GM12892 (cell line): ENCODE measurements around the gene BCAS4.
"Not testable (repeated sequence)": the region's sequence is repeated elsewhere in the genome, so short reads cannot be mapped to it uniquely, and the experiment has no call there.

Source experiments
- DNase-seq: peaks from one replicate; pipeline ENCODE4 v3.0.0; 2011; ENCODE audit not compliant: insufficient read length
- FAIRE-seq: peaks from 2 replicates; lab custom pipeline; 2011; peaks lifted over from hg19 to GRCh38; lab: Jason Lieb, UNC
- POLR2A ChIP-seq: IDR thresholded peaks from 2 replicates; pipeline ENCODE4 v1.6.1; 2011; ENCODE audit warnings: low read depth, low read length, control low read depth
- POLR2AphosphoS5 ChIP-seq: IDR thresholded peaks from 2 replicates; pipeline ENCODE4 v1.6.1; 2011; ENCODE audit warnings: low read depth, low read length, control low read depth
- TAF1 ChIP-seq: IDR thresholded peaks from 2 replicates; pipeline ENCODE4 v1.6.1; 2011; ENCODE audit warnings: low read depth, mild to moderate bottlenecking, control low read depth, low read length, borderline replicate concordance

Gene BCAS4

GRCh38 chr20:50762435-50763220, 32.2 kb upstream of the BCAS4 start:
- no peak for TF ChIP-seq TAF1
- TF ChIP-seq POLR2AphosphoS5: no peak
- no peak for TF ChIP-seq POLR2A
- FAIRE-seq (no peak), DNase-seq (no peak)

GRCh38 chr20:50763550-50764458, 31.1 kb upstream of the BCAS4 start:
- FAIRE-seq, DNase-seq: not testable (repeated sequence)

- not testable (repeated sequence) for FAIRE-seq, DNase-seq
These were observed 29.6 kb upstream of the BCAS4 start for GRCh38 chr20:50765251-50765650.

GRCh38 chr20:50765674-50766073, 29.2 kb upstream of the BCAS4 start:
- FAIRE-seq: no peak

GRCh38 chr20:50766955-50767809, 27.7 kb upstream of the BCAS4 start:
- DNase-seq, FAIRE-seq: not testable (repeated sequence)

More at GRCh38 chr20:50765674-50766073, 29.2 kb upstream of the BCAS4 start:
- no peak for TF ChIP-seq POLR2A
- no peak for TF ChIP-seq TAF1
- no peak for TF ChIP-seq POLR2AphosphoS5
- no peak for DNase-seq

- not testable (repeated sequence) for DNase-seq, FAIRE-seq
These were observed 25.9 kb upstream of the BCAS4 start for GRCh38 chr20:50768991-50769390.

GRCh38 chr20:50769551-50770085, 25.2 kb upstream of the BCAS4 start:
- FAIRE-seq: peak; percentile 24
- not testable (repeated sequence) for DNase-seq

GRCh38 chr20:50771419-50772080, 23.3 kb upstream of the BCAS4 start:
- DNase-seq, FAIRE-seq: not testable (repeated sequence)

GRCh38 chr20:50772420-50773185, 22.3 kb upstream of the BCAS4 start:
- no peak for DNase-seq
- FAIRE-seq: no peak
- TF ChIP-seq POLR2A (no peak), TAF1 (no peak), POLR2AphosphoS5 (no peak)

- DNase-seq: no peak
- FAIRE-seq: no peak
- TF ChIP-seq POLR2A (no peak), POLR2AphosphoS5 (no peak), TAF1 (no peak)
These were observed 20.3 kb upstream of the BCAS4 start for GRCh38 chr20:50774515-50774914.

- no peak for FAIRE-seq
- no peak for DNase-seq
- TF ChIP-seq TAF1 (no peak), POLR2AphosphoS5 (no peak), POLR2A (no peak)
These were observed 18.6 kb upstream of the BCAS4 start for GRCh38 chr20:50776122-50776817.
